Liver (tissue), 3 donors: ENCODE results near the gene MIPEP.
"Not testable (repeated sequence)": the region's sequence is repeated elsewhere in the genome, so short reads cannot be mapped to it uniquely, and the experiment has no call there.

Experiments used
- FOXA1 ChIP-seq: IDR thresholded peaks from 2 replicates; pipeline ENCODE4 v1.6.1; 2016; ENCODE audit warnings: antibody characterized with exemption
- GABPA ChIP-seq, 2 donors: IDR thresholded peaks in 1 of 2; conservative IDR thresholded peaks in 1 of 2; 2 replicates each; pipeline ENCODE4 v1.6.1; 2016; ENCODE audit warnings: antibody characterized with exemption in 2 of 2, mild to moderate bottlenecking in 1 of 2, moderate library complexity in 1 of 2
- JUND ChIP-seq, 2 donors: IDR thresholded peaks; 2 replicates each; pipeline ENCODE4 v1.6.1; 2016; ENCODE audit warnings: antibody characterized with exemption in 2 of 2
- NR2F2 ChIP-seq: IDR thresholded peaks from 2 replicates; pipeline ENCODE4 v1.6.1; 2016; ENCODE audit warnings: antibody characterized with exemption
- RAD21 ChIP-seq, 2 donors: IDR thresholded peaks; 2 replicates each; pipeline ENCODE4 v1.6.1; 2016; ENCODE audit warnings: antibody characterized with exemption in 2 of 2, mild to moderate bottlenecking in 2 of 2
- RXRA ChIP-seq, 2 donors: IDR thresholded peaks; 2 replicates each; pipeline ENCODE4 v1.6.1; 2017 to 2018; ENCODE audit warnings: antibody characterized with exemption in 2 of 2, mild to moderate bottlenecking in 1 of 2
- SP1 ChIP-seq: IDR thresholded peaks from 2 replicates; pipeline ENCODE4 v1.6.1; 2018; ENCODE audit warnings: antibody characterized with exemption, mild to moderate bottlenecking
- TAF1 ChIP-seq: conservative IDR thresholded peaks from 2 replicates; pipeline ENCODE4 v1.6.1; 2016; ENCODE audit warnings: antibody characterized with exemption, mild to moderate bottlenecking
- TF ChIP-seq, protein P1 (sequence below): fragments of 150-350 bp; IDR thresholded peaks from 2 replicates; pipeline ENCODE4 v1.5.1; 2017; ENCODE audit warnings: improper control_type of control experiment, low read depth, low read length; ENCODE audit not compliant: missing input control
- TF ChIP-seq, protein P2 (sequence below): IDR thresholded peaks from 2 replicates; pipeline ENCODE4 v1.6.1; 2016; ENCODE audit warnings: antibody characterized with exemption
- TF ChIP-seq, protein P3 (sequence below): IDR thresholded peaks from 2 replicates; pipeline ENCODE4 v1.6.1; 2016; ENCODE audit warnings: antibody characterized with exemption
- donor health status: healthy.
- donor health status: healthy.

DNA sequence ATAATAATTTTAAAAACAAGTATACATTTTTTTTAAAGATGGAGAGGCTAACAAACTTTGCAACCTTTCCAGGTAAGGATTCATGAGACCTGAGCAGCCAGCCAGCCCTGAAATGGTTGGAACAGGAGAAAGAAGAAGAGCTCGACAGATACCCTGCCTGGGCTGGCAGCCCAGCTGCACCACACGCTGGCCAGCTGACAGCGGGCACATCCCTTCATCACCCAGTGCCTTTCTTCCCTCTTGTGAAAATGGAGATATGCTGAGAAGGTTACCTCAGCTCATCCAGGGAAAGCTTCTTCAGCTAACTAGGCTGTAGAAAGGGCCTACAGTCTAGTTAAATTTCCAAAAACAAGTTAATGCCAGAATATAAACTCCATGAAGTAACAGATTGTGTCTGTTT is 4.8 kb downstream of the MIPEP start:
- TF ChIP-seq, protein P1, sequence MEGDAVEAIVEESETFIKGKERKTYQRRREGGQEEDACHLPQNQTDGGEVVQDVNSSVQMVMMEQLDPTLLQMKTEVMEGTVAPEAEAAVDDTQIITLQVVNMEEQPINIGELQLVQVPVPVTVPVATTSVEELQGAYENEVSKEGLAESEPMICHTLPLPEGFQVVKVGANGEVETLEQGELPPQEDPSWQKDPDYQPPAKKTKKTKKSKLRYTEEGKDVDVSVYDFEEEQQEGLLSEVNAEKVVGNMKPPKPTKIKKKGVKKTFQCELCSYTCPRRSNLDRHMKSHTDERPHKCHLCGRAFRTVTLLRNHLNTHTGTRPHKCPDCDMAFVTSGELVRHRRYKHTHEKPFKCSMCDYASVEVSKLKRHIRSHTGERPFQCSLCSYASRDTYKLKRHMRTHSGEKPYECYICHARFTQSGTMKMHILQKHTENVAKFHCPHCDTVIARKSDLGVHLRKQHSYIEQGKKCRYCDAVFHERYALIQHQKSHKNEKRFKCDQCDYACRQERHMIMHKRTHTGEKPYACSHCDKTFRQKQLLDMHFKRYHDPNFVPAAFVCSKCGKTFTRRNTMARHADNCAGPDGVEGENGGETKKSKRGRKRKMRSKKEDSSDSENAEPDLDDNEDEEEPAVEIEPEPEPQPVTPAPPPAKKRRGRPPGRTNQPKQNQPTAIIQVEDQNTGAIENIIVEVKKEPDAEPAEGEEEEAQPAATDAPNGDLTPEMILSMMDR: not testable (repeated sequence)
- TF ChIP-seq JUND (IDR thresholded peaks at IDR 0.05); RAD21 (IDR thresholded peaks at IDR 0.05); RXRA (IDR thresholded peaks at IDR 0.05); GABPA (IDR thresholded peaks at IDR 0.05 in 1 of 2, conservative IDR thresholded peaks at IDR 0.05 in 1 of 2); NR2F2; TAF1; SP1; FOXA1: not testable (repeated sequence)
- TF ChIP-seq, protein P2, sequence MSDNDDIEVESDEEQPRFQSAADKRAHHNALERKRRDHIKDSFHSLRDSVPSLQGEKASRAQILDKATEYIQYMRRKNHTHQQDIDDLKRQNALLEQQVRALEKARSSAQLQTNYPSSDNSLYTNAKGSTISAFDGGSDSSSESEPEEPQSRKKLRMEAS: not testable (repeated sequence)
- TF ChIP-seq, protein P3, sequence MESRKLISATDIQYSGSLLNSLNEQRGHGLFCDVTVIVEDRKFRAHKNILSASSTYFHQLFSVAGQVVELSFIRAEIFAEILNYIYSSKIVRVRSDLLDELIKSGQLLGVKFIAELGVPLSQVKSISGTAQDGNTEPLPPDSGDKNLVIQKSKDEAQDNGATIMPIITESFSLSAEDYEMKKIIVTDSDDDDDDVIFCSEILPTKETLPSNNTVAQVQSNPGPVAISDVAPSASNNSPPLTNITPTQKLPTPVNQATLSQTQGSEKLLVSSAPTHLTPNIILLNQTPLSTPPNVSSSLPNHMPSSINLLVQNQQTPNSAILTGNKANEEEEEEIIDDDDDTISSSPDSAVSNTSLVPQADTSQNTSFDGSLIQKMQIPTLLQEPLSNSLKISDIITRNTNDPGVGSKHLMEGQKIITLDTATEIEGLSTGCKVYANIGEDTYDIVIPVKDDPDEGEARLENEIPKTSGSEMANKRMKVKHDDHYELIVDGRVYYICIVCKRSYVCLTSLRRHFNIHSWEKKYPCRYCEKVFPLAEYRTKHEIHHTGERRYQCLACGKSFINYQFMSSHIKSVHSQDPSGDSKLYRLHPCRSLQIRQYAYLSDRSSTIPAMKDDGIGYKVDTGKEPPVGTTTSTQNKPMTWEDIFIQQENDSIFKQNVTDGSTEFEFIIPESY: not testable (repeated sequence)
